ENCODE data around the gene CFHR5. TPM values are rescaled to one million over a fixed set of nuclear protein-coding genes. Genes with fewer than 3 reads are reported as not detected.
A peak's percentile ranks its signal among the peaks of the same experiment; 100 is the strongest.
"Not testable (repeated sequence)": the region's sequence is repeated elsewhere in the genome, so short reads cannot be mapped to it uniquely, and the experiment has no call there.

Gene CFHR5
- total and polyA plus RNA-seq, 2 of the 13 experiments (the other 11 are each of a cell fraction or from before 2014, with no cell fraction given), result not detected

DNA sequence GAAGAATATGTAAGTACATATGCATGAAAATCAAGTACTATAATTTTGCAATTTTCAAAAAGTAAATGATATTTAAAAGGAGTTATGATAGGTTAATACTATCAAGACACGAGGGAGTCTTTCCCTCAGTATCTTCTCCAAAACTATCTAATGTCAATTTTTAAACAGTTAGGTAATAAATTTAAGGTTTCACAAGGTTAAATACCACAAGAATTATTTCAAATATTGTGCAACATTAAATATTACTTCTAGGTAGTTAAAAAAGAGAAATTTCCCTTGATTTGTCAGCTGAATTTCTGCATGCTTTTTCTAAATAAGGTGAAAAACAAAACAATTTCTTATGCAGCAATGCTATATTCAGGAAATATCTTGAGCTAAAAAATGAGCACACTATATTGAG is 3.5 kb downstream of the CFHR5 start:
- Histone ChIP-seq H3K9me3 (ENCODE audit: low read length) (no peaks in the 10 kb centered on the region), H3K36me3 (replicated peaks in 1 of 2; ENCODE audit: control insufficient read depth in 1 of 2, insufficient read depth in 2 of 2, low read length in 2 of 2) (no peaks in the 10 kb centered on the region), H2AFZ (ENCODE audit: low read length) (no peak overlapping the region), H3K27me3 (ENCODE audit: control insufficient read depth in 1 of 2, insufficient read depth in 2 of 2, low read length in 2 of 2) (no peaks in the 10 kb centered on the region; a peak in 1 of 5 replicates), H3K9ac (ENCODE audit: insufficient read depth, low read depth, low read length) (no peak overlapping the region), H3K4me2 (ENCODE audit: low read depth, low read length) (no peak overlapping the region), H4K20me1 (ENCODE audit: insufficient read depth, low read length) (no peaks in the 10 kb centered on the region), H3K4me1 (ENCODE audit: insufficient read depth, low read length) (0 out of 2 replicates have a peak, but pooled peaks cover 6% of the 10 kb centered on the region), H3K79me2 (ENCODE audit: insufficient read depth, low read length) (no peaks in the 10 kb centered on the region), H3K4me3 (replicated peaks in 1 of 3; ENCODE audit: insufficient read depth in 1 of 3, low read depth in 2 of 3, low read length in 3 of 3) (no peak overlapping the region), H3K27ac (ENCODE audit: extremely low read length, insufficient read depth, low read length) (no peak overlapping the region)
- DNase-seq (ENCODE audit: low spot score) (no peak), FAIRE-seq (no peak), ATAC-seq (no peak)
- in situ Hi-C loops (cut with HindIII; ENCODE audit: extremely low pct_ligation_motif_present, low pct_unique_long_range_greater_than_20kb), result no loop called here
- TF ChIP-seq FOXC1 (CRISPR knock-in tag; IDR thresholded peaks at IDR 0.05; ENCODE audit: borderline replicate concordance), result no peak
- peak; percentile 9; the same call in 1 of the 2 replicates for TF ChIP-seq CEBPB (IDR thresholded peaks at IDR 0.05; ENCODE audit: borderline replicate concordance, low read depth, low read length)
- no peak for TF ChIP-seq ATF7 (IDR thresholded peaks at IDR 0.05)
- TF ChIP-seq ATF7 (CRISPR knock-in tag; IDR thresholded peaks at IDR 0.05), result no peak
- no peak for TF ChIP-seq ZNF768 (CRISPR knock-in tag; IDR thresholded peaks at IDR 0.05)
- TF ChIP-seq ZNF333 (CRISPR knock-in tag; IDR thresholded peaks at IDR 0.05; ENCODE audit: borderline replicate concordance), result no peak
- intact Hi-C loops (cut with micrococcal nuclease; ENCODE audit: unreplicated experiment), result no loop called here
- ChIA-PET CTCF (ENCODE audit: low intra/inter-chr PET ratio, low total read pairs) (no interaction called here), POLR2A (no interaction called here)
- BruUV-seq (replicated peaks), result no TSS peak
- WGBS (ENCODE audit: low lambda C conversion rate), result 4% methylated on average over 1 of the region's 1 CpG

DNA sequence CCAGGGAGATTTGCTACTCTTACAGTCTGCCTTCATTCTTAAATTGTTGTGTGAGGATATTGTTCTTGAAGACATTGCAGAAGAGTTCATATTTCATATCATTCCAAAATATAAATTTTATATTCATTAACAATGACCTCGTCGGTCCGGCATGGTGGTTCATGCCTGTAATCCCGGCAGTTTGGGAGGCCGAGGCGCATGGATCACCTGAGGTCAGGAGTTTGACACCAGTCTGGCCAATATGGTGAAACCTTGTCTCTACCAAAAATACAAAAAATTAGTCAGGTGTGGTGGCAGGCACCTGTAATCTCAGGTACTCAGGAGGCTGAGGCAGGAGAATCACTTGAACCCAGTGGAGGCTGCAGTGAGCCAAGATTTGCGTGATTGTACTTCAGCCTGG is 4.9 kb downstream of the CFHR5 start:
- DNase-seq (ENCODE audit: low spot score); H4K20me1 ChIP-seq (ENCODE audit: insufficient read depth, low read length); FAIRE-seq; H3K9me3 ChIP-seq (ENCODE audit: low read length); in situ Hi-C loops (cut with HindIII; ENCODE audit: extremely low pct_ligation_motif_present, low pct_unique_long_range_greater_than_20kb); BruUV-seq (replicated peaks); H3K4me3 ChIP-seq (replicated peaks in 1 of 3; ENCODE audit: insufficient read depth in 1 of 3, low read depth in 2 of 3, low read length in 3 of 3); H3K79me2 ChIP-seq (ENCODE audit: insufficient read depth, low read length); H3K27me3 ChIP-seq (ENCODE audit: control insufficient read depth in 1 of 2, insufficient read depth in 2 of 2, low read length in 2 of 2); H3K27ac ChIP-seq (ENCODE audit: extremely low read length, insufficient read depth, low read length); POLR2A ChIA-PET; intact Hi-C loops (cut with micrococcal nuclease; ENCODE audit: unreplicated experiment); CTCF ChIA-PET (ENCODE audit: low intra/inter-chr PET ratio, low total read pairs); H3K9ac ChIP-seq (ENCODE audit: insufficient read depth, low read depth, low read length); H3K4me1 ChIP-seq (ENCODE audit: insufficient read depth, low read length); H3K36me3 ChIP-seq (replicated peaks in 1 of 2; ENCODE audit: control insufficient read depth in 1 of 2, insufficient read depth in 2 of 2, low read length in 2 of 2); ATAC-seq; H2AFZ ChIP-seq (ENCODE audit: low read length); H3K4me2 ChIP-seq (ENCODE audit: low read depth, low read length): not testable (repeated sequence)
- WGBS (ENCODE audit: low lambda C conversion rate), result 77% methylated on average over 7 of the region's 7 CpGs

Data from HepG2 (cell line).